GM18870 (cell line): Measurements from ENCODE around the gene MRPL41.
A peak's percentile ranks its signal among the peaks of the same experiment; 100 is the strongest.
"Not testable (repeated sequence)": the region's sequence is repeated elsewhere in the genome, so short reads cannot be mapped to it uniquely, and the experiment has no call there.

ENCODE experiments used
- ATAC-seq: cut with Tn5 transposase; IDR thresholded peaks from one replicate; pipeline ENCODE4 v1.9.1; 2021; ENCODE audit warnings: moderate library complexity; ENCODE audit not compliant: unreplicated experiment

The MRPL41 gene

GRCh38 chr9:137581361-137582285, 29.9 kb downstream of the MRPL41 start:
- ATAC-seq: no peak

GRCh38 chr9:137582286-137582860, 30.7 kb downstream of the MRPL41 start:
- ATAC-seq: no peak

DNA sequence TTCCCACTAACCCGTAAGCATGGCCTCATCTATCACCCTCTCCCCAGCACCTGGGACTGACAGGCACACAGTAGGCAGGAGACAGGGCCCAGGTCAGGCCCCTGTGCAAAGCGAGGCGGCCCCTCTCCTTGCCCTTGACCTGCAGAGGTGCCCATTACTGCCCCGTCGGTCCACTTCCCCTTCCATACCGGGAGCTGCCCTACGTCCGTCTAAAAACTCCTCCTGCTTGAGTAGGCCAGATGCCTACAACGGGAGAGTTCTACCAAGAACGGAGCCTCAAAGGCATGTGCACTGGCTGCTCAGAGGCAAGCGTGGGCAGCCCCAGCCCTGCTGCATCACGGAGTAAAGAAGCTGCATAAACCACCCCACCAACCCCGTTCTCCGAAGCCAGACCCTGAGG, 31.7 kb downstream of the MRPL41 start:
- no peak for ATAC-seq

GRCh38 chr9:137583957-137584356, 32.3 kb downstream of the MRPL41 start:
- ATAC-seq: no peak

DNA sequence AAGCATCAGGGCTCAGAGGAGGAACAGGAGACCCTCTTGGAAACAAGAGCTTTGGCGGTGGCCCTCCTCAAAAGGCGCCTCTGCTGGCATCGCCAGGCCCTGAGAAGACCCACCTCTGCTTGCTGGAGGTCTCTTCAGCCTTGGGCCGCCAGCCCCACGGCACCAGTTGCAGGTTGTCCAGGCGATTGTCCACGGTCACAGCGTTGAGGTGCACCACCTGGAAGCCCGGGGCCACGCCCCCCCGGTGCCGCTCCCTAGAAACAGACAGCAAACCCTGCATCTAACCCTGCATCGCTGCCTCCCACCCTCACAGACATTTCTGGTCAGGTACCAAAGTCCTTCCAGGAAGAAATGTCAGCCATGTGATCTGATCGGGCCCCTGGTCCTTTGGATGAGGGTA, 35.2 kb downstream of the MRPL41 start:
- no peak for ATAC-seq

DNA sequence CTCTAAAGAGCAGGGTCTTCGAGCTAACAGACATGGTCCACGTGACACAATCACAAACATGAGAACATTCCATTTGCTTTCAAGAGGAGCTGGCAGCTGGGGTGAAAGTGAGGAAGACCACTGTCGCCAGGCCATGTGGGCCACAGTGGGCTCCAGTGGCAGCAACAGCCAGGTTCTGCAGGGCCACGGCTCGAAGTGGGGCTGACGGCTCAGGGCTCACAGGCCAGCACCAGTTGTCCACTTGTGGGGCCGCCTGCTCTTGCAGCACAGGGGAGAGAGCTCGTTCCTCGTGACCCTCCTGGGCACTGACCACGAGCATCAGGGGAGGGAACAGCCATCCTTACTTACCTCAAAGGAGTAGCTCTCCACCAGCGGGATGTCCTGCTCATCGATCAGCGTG, 36.6 kb downstream of the MRPL41 start:
- no peak for ATAC-seq

- ATAC-seq: no peak
Observed at GRCh38 chr9:137588891-137589290, 37.2 kb downstream of the MRPL41 start.

- no peak for ATAC-seq
Observed at GRCh38 chr9:137589441-137590122, 37.9 kb downstream of the MRPL41 start.

- ATAC-seq: no peak
Observed at GRCh38 chr9:137590123-137590468, 38.4 kb downstream of the MRPL41 start.

GRCh38 chr9:137590469-137591383, 39.0 kb downstream of the MRPL41 start, which contains the start of gene ZMYND19:
TSS of gene ZMYND19 (minus strand) at chr9:137590512. CDS start at chr9:137590263, 249 bp downstream.
- peak; percentile 62 for ATAC-seq

GRCh38 chr9:137592767-137593166, 41.1 kb downstream of the MRPL41 start:
- ATAC-seq: no peak

- no peak for ATAC-seq
Observed at GRCh38 chr9:137593176-137593575, 41.5 kb downstream of the MRPL41 start.

- not testable (repeated sequence) for ATAC-seq
Observed at GRCh38 chr9:137596577-137596976, 44.9 kb downstream of the MRPL41 start.

- ATAC-seq: no peak
Observed at GRCh38 chr9:137598943-137599342, 47.3 kb downstream of the MRPL41 start.
